KMS-11 (cell line): ENCODE data around the gene DPH6.

Experiments used
- H2AFZ ChIP-seq: fragments of 200-600 bp; sonication (generic); 2 replicates; pipeline ENCODE4 v1.6.1; 2016; ENCODE audit warnings: antibody characterized with exemption, mixed run types, low read depth
- H3K27ac ChIP-seq: fragments of 200-600 bp; sonication (generic); 2 replicates; pipeline ENCODE4 v1.6.1; 2016; ENCODE audit warnings: mild to moderate bottlenecking, mixed run types
- H3K27me3 ChIP-seq: fragments of 200-600 bp; sonication (generic); 2 replicates; pipeline ENCODE4 v1.6.1; 2017; ENCODE audit warnings: mild to moderate bottlenecking, low read depth, mixed run types, moderate library complexity; ENCODE audit not compliant: insufficient read depth
- H3K36me3 ChIP-seq: fragments of 200-600 bp; sonication (generic); 2 replicates; pipeline ENCODE4 v1.6.1; 2017; ENCODE audit warnings: mild to moderate bottlenecking, mixed run types; ENCODE audit not compliant: insufficient read depth
- H3K4me1 ChIP-seq: fragments of 200-600 bp; sonication (generic); 2 replicates; pipeline ENCODE4 v1.6.1; 2016; ENCODE audit warnings: mild to moderate bottlenecking, low read depth, mixed run types; ENCODE audit not compliant: poor library complexity, severe bottlenecking
- H3K4me2 ChIP-seq: fragments of 200-600 bp; sonication (generic); 2 replicates; pipeline ENCODE4 v1.7.0; 2016; ENCODE audit warnings: mild to moderate bottlenecking, mixed run types
- H3K4me3 ChIP-seq: fragments of 200-600 bp; sonication (generic); IDR thresholded peaks from 2 replicates; pipeline ENCODE4 v1.6.1; 2017; ENCODE audit warnings: low read depth, low read length, mixed read lengths; ENCODE audit not compliant: insufficient read depth
- H3K79me2 ChIP-seq: fragments of 200-600 bp; sonication (generic); 2 replicates; pipeline ENCODE4 v1.6.1; 2016; ENCODE audit warnings: low read depth, mixed run types; ENCODE audit not compliant: insufficient read depth
- H3K9ac ChIP-seq: fragments of 200-600 bp; sonication (generic); 2 replicates; pipeline ENCODE4 v1.6.1; 2016; ENCODE audit warnings: mild to moderate bottlenecking, mixed run types
- H4K20me1 ChIP-seq: fragments of 200-600 bp; sonication (generic); 2 replicates; pipeline ENCODE4 v1.6.1; 2016; ENCODE audit warnings: mild to moderate bottlenecking, mixed run types; ENCODE audit not compliant: insufficient read depth
- TF ChIP-seq, protein P1 (sequence below): fragments of 200-600 bp; sonication (generic); conservative IDR thresholded peaks from 2 replicates; pipeline ENCODE4 v1.6.1; 2017; ENCODE audit warnings: low read depth, mild to moderate bottlenecking, antibody characterized with exemption, low read length, moderate library complexity, mixed read lengths

Gene DPH6

DNA sequence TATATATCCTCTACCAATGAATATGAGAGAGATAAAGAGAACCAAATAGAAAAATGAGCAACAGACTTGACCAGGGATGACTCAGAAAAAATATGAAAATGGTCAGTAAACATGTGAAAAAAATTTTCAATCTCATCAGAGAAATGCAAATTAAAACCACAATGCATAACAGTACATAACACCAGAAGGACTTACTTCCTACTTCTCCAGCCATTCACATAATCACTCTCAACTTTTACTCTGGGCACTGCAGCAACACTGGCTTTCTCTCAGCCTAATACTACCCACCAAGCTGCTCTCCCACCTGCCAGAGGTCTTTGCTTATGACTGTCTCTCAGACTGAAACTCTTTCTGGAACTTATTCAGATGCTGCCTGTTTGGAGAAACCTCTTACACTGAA lies 49.4 kb downstream of the DPH6 start:
- Histone ChIP-seq H3K27ac (no peak overlapping the region), H3K79me2 (no peaks in the 10 kb centered on the region), H3K4me3 (no peak overlapping the region), H4K20me1 (no peaks in the 10 kb centered on the region), H3K27me3 (no peaks in the 10 kb centered on the region), H3K9ac (no peak overlapping the region), H3K36me3 (no peaks in the 10 kb centered on the region), H3K4me1 (no peaks in the 10 kb centered on the region), H2AFZ (no peak overlapping the region), H3K4me2 (no peak overlapping the region)
- TF ChIP-seq, protein P1, sequence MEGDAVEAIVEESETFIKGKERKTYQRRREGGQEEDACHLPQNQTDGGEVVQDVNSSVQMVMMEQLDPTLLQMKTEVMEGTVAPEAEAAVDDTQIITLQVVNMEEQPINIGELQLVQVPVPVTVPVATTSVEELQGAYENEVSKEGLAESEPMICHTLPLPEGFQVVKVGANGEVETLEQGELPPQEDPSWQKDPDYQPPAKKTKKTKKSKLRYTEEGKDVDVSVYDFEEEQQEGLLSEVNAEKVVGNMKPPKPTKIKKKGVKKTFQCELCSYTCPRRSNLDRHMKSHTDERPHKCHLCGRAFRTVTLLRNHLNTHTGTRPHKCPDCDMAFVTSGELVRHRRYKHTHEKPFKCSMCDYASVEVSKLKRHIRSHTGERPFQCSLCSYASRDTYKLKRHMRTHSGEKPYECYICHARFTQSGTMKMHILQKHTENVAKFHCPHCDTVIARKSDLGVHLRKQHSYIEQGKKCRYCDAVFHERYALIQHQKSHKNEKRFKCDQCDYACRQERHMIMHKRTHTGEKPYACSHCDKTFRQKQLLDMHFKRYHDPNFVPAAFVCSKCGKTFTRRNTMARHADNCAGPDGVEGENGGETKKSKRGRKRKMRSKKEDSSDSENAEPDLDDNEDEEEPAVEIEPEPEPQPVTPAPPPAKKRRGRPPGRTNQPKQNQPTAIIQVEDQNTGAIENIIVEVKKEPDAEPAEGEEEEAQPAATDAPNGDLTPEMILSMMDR, result no peak

DNA sequence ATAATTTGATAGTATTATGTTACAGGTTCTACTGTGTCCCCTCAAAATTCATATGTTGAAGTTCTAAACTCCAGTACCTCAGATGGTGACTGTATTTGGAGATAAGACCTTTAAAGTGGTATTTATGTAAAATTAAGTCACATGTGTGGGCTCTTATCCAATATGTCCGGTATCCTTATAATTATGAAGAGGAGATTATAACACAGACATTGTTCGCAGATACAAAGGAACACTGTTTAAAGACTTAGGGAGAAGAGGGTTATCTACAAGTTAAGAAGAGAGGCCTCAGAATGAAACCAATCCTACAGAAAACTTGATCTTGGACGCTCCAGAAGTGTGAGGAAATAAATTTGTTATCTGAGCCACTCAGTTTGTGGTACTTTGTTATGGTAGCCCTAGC lies 50.9 kb downstream of the DPH6 start:
- TF ChIP-seq, protein P1, result no peak
- no peaks in the 10 kb centered on the region for H3K27me3 ChIP-seq

DNA sequence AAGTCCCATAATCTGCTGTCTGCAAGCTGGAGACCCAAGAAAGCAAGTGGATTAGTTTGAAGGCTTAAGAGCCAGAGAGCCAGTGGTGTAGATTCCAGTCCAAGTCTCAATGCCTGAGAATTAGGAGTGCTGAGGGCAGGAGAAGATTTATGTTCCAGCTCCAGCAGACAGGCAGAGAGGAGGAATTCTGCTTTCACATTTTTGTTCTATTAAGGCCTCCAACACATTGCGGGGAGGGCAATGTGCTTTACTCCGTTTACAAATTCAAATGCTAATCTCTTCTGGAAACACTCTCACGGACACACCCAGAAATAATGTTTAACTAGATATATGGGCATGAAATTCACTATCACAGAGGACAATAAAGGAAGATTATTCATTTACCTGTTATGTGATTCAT lies 54.0 kb downstream of the DPH6 start:
- Histone ChIP-seq H3K4me2 (no peak overlapping the region), H3K79me2 (no peaks in the 10 kb centered on the region), H3K4me3 (no peak overlapping the region), H3K27me3 (no peaks in the 10 kb centered on the region), H3K27ac (no peak overlapping the region), H3K36me3 (no peaks in the 10 kb centered on the region), H2AFZ (no peak overlapping the region), H3K9ac (no peak overlapping the region), H3K4me1 (no peaks in the 10 kb centered on the region), H4K20me1 (no peaks in the 10 kb centered on the region)
- TF ChIP-seq, protein P1, result no peak

More for the DNA sequence above, 50.9 kb downstream of the DPH6 start:
- Histone ChIP-seq H3K36me3 (no peaks in the 10 kb centered on the region), H3K4me2 (no peak overlapping the region), H3K9ac (no peak overlapping the region), H4K20me1 (no peaks in the 10 kb centered on the region), H3K4me1 (no peaks in the 10 kb centered on the region), H2AFZ (no peak overlapping the region), H3K4me3 (no peak overlapping the region), H3K27ac (no peak overlapping the region), H3K79me2 (no peaks in the 10 kb centered on the region)

DNA sequence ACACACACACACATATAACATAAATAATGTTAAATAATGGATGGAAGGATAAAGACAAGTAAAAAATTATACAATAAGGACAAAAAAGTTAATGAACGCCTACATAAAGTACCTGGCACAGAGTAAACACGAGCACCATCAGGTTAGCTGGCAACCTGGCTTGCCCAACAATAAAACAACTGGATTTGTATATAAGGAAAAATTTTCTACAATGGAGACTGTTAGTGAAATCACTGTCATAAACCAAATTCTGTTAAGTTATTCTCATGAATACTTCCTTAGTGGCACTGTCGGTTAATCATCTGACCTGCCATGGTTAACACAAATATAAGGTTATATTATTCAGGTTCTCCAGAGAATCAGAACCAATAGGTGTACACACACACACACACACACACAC lies 54.8 kb downstream of the DPH6 start:
- Histone ChIP-seq H3K9ac (no peak overlapping the region), H3K4me2 (no peak overlapping the region), H2AFZ (no peak overlapping the region), H3K4me3 (no peak overlapping the region), H3K79me2 (no peaks in the 10 kb centered on the region), H3K27ac (no peak overlapping the region), H3K27me3 (no peaks in the 10 kb centered on the region), H4K20me1 (no peaks in the 10 kb centered on the region), H3K36me3 (no peaks in the 10 kb centered on the region), H3K4me1 (no peaks in the 10 kb centered on the region)
- TF ChIP-seq, protein P1, result no peak

DNA sequence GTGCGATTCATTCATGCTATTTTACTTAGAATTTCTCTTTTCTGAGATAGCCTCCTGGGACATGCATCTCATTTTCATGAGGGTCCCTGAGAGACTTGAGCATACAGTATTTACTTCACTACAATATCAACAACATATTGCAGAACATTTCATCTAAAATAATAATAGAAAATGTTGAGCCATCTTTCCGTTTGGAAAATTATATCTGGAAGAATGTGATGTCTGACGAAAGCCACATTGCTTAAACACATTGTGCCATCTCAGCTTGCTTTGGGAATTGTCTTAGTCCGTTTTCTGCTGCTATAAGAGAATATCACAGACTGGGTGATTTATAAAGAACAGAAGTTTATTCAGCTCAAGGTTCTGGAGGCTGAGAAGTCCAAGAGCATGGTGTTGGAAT lies 55.5 kb downstream of the DPH6 start:
- TF ChIP-seq, protein P1, result no peak
- no peaks in the 10 kb centered on the region for H3K36me3 ChIP-seq

More for the DNA sequence above, 55.5 kb downstream of the DPH6 start:
- no peaks in the 10 kb centered on the region for H3K79me2 ChIP-seq
- no peak overlapping the region for H3K9ac ChIP-seq
- no peak overlapping the region for H3K4me2 ChIP-seq
- no peaks in the 10 kb centered on the region for H3K4me1 ChIP-seq
- no peak overlapping the region for H3K4me3 ChIP-seq
- no peak overlapping the region for H3K27ac ChIP-seq
- H2AFZ ChIP-seq, result no peak overlapping the region
- H4K20me1 ChIP-seq, result no peaks in the 10 kb centered on the region
- H3K27me3 ChIP-seq, result no peaks in the 10 kb centered on the region
